ENCODE measurements around the gene HOXC11.

The HOXC11 gene

DNA sequence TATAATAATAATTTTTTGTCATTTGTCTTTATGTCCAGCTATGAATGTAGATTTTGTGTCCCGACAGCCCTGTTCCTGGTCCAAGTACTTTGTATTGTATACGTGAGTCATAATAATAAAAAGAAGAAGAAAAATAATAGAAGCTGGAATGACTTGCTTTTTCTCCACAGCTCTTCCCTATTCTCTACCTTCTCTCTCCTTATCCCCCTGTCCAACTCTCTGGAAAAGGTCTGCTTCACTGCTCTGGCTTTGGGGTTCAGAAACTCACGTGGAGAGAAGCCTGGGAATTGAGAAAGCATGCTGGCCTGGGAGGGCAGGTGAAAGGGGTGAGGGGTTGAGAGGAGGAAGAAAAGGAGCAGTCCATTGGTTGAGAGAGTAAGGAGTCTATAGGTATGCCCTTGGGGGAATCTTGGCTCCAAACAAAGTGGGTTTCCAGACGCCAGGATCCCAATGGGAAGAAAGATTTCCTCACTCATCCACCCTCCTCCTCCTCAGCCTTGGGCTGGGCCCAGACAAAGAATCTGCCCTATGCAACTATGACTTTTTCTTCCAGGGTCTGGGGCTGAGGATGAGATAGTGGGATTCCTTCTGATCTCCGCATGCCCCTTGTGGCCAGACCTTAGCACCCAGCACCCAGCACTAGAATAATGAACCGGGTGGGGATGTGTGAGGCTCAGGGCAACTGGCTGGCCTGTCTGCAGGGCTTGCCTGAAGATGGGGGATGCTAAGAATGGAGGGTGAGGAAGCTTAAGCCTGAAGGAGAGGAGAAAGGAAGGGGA is 39.9 kb downstream of the HOXC11 start:
- DNase-seq, result no peak

- DNase-seq, result no peak
These were observed 41.6 kb downstream of the HOXC11 start for GRCh38 chr12:54014377-54015017.

- DNase-seq, result no peak
These were observed 42.3 kb downstream of the HOXC11 start for GRCh38 chr12:54015018-54015931.

DNA sequence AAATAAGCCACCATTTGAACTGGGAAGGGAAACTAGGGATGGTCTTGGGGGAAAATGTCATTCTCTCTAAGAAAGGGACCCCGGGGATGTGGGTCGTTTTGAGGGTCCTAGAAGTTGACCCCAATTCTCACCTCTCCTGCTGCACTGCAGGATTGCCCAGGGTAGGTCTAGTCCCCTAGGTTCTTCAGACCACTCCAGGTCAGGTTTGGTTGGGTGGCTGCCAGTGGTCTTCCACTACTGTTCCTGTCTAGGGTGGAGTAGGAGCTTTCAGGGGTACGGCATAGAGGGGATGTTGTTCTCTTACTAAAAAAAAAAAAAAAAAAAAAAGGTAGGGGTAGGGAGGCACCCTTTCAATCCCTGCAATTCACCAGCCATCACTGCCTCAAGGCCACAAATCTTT is 43.1 kb downstream of the HOXC11 start:
- DNase-seq, result no peak

- DNase-seq, result peak; percentile 26
These were observed 43.6 kb downstream of the HOXC11 start for GRCh38 chr12:54016478-54016964.

DNA sequence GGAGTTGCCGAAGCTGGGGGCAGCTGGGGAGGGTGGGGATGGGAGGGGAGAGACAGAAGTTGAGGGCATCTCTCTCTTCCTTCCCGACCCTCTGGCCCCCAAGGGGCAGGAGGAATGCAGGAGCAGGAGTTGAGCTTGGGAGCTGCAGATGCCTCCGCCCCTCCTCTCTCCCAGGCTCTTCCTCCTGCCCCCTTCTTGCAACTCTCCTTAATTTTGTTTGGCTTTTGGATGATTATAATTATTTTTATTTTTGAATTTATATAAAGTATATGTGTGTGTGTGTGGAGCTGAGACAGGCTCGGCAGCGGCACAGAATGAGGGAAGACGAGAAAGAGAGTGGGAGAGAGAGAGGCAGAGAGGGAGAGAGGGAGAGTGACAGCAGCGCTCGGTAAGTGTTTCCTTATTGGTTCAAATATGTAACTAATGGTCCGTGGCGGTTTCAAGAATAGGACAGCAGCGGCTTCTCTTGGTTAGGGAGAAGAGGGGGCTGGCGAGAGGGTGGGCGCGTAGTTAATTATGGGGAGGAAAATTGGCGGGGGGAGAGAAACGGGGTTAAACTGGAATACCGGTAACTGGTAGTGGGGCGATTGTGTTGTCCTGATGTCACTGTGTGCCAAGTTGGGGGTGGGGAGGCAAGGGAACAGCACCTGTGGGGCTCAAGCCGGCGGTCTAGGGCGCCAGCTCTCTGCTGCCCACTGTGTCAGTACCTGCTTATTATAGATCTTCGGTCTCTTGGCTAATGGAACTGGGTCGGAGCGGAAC is 44.3 kb downstream of the HOXC11 start:
- peak; percentile 92 for DNase-seq

DNA sequence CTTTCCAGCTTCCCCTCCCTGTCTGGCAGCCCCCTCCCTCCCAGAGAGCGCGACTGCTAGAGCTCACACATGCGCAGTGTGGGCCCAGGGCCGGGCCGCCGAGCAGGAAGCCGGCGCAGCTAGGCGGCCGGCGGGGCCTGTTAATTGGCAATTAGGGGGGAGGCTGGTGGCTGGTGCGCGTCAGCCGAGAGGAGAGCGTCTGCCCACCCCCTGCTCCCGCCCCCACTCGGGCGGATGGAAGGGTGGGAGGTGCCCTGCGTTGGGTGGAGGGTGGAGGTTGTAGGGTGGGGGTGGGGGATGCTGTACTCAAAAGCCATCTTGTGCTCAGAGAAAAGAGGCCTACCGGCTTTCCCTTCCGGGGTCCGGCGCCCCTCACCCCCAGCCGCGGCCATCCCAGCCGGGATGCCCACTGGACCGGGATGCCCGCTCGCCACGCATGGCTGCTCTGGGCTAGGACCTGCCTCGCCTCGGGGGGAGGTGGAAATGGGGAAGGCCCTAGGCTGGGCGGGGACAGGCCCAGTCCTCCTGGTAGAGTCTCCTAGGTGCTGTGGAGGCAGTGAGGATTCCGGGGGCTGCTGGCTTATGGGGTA is 45.0 kb downstream of the HOXC11 start:
- DNase-seq, result peak; percentile 98

DNA sequence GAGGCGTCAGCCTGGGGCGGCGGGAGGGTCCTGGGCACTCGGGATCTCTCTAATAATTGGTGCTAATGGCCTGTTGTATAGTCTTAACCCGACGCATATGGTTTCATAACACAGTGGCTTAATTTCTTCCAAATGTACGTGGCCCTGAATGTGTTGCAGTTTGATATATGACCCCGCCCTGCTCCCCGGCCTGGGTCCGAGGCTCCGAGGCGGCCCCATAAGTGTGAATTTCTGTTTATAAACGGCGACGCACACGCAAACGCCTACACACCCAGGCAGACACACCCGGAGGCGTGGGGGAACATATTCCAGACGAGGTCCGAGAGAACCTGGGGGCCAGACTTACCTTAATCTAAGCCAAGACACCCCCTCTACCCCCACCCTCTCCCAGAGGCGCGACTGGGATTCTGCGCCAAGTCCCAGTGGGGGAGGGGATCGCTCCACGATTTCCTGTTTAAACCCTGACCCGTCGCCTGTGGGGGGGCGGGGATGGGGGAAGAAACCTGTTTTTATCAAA is 45.6 kb downstream of the HOXC11 start:
- DNase-seq, result no peak

DNA sequence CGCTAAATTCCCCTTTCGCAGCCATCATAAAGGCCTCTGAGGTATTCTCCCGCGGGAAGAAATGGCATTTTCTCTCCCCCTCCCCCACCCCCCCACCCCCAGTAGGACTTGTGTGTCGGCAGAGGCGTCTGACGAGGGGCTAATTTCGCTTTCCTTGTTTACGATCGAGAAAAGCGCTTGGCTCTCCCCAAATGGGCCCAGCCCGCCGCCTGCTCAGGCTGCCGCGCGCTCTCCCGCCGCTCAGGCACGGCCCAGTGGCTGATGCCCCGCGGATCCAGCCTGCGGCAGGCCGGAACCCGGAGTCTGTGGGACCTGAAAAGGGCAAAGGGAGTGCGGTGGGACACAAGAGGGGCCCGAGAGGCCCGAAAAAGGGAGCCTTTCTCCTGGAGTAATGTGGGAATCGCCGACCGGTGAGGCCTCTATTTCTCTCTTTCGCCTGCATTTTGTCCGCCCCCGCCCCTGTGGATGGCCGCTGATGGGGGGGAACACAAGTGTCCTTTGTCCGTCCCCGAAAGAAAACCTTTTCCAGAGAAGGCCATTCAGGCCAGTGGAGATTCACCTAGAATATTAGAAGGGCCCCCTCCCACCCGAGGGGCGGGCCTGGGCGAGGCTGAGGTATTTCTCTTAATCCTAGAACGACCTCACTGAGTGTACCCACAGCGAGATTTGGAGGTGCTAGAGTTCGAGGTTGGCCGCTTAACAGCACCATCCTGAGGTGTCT is 46.3 kb downstream of the HOXC11 start:
- no peak for DNase-seq

- no peak for DNase-seq
These were observed 47.1 kb downstream of the HOXC11 start for GRCh38 chr12:54019924-54020590.

DNA sequence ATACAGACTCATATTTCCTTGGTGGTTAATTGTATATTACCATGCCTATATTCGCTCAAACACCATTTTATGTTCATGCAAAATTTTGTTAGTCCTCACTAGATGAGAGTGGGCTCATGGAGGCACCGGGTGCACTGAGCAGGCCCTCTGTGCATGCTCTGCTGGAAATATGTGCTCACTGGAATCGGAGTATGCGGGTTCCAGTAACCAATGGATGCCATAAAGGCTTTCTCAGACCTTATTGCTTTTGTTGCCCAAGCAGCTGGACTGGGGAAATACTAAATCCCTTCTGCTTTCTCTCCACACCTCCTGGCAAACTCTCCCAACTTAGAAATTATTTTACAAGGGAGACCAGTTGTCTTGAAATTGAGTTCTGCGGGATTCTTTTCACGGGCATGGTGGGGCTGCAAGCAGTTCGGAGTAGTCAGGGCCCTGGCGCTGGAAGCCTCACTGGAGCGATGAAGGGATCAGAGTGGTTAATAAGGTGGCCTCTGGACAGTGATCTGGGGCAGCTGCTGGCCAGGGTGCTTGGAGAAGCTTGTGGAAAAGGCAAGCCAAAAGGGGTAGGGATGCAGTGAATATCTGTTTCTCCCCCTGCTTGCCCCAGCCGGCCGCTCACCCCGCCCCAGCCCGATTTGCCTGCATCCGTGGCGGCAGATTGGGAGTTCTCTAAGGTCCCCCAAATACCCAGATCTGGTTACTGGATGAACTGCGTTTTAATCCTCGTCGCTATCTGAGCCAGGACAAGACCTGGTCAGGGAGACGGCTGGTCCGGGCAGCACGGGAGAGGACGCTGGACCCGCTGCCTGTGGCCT is 47.9 kb downstream of the HOXC11 start:
- DNase-seq, result no peak

DNA sequence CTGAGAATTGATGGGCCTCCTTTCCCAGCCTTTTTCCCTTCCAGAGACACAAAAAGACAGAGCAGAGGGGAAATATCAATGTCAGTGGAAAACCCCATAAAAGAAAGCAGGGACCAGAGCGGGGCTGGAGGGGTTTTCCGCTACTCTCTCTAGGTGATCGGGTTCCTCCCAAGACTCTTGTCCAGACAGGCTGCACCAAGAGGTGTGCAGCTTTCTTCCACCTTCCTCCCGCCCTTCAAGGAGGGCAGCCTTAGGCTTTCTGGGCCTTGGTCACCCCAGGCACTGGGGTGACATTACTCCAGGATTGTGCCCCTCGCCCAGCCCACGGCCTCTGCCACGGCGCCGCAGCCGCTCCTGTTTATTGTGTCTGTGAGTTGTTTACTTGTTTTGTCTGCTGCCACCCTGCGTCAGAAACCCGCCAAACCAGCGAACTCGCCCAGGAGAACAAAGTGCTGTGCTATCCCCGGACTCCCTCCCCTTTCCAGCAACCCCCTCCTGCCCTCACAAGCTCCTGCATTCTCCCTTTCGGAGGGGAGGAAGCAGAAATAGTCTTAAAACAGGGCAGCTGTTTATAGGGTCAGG is 48.6 kb downstream of the HOXC11 start:
- DNase-seq, result no peak

DNA sequence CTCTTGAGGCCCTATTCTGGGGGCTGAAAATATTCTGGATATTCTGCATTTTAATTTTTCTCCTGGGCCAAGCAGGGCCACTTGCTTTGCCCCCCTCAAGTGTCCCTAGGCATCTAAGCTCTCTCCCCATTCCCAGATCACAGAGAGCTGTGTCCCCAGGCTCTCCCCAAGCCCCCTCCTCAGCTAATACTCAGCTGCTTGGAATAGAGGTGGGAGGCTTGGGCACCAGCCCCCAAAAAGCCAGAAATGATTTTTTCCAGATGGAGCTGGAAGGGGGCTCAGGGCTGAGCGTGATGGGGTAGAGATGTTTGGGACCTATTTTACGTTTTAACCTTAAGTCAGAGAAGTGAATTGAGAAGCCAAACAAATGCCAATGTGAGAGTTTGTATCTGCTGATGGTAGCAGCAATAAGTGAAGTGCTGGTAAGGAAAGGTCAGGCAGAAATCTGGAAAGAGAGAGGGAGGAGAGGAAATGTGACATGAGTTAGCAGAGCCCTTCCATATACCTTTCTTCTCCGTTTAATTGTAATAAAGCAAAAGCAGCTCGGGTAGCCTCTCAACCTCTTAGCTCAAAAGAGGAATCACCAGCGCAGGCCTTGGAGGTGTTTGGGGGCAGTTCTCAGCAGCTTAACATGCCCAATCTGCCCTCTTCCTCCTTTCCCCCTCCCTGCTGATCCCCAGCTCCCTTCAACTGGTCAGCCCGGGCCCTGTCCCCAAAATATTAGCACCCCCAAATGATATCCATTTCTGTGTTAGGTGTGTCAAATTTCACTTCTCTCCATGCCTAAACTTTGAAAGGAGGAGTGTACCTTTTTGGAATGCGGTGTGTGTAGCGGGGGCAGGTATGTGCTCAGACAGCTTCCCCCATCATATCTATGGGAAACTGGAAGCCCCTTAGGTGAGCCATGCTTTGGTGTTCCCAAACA is 50.3 kb downstream of the HOXC11 start:
- no peak for DNase-seq

- no peak for DNase-seq
These were observed 51.2 kb downstream of the HOXC11 start for GRCh38 chr12:54024127-54024526.

GRCh38 chr12:54024581-54025305 is 51.8 kb downstream of the HOXC11 start:
- no peak for DNase-seq

DNA sequence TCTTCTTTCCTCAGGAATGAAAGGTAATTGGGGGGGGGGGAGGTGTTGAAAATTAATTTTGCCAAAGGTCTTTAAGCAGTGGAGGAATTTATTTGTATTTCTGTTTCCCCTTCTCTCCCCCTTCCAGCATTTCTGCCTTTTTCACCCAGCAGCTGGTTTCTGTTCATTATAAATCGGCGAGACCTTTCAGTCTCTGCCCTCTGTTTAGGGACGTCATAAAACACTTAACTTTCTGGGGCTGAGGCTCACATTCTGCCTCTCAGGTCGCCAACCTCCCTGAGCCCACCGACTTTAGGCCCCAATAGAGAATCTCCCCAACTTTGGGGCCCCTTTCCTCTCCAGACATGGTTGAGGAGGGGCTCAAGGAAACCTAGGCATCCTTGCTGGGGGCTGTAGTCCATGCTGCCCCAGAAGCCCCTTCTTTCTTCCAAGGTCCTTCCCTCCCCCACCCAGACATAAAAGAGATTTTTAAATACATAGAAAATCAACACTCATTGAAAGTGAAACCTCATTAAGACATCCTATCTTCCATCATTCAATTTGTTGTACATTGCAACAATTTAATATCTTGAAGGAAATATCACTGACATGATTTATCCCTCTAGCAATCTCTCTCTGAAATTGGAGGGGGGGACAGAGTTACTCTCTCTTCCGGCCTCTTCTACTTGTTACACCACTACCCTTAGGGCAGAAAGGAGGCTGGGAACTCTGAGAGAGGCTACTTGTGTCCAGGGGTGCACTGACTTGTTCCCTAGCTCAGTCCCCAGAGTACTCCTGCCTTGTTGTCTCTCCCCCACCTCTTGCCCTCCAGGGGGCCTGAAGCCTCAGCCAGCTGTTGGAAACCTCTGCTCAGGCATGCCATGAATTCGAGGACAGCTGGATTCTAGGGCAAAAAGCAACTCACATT is 52.8 kb downstream of the HOXC11 start:
- DNase-seq, result no peak

All from NCI-H1092 (cell line).